Psoas muscle (tissue), 8 donors: ENCODE measurements around the gene TEKT5. TPM values are rescaled to one million over a fixed set of nuclear protein-coding genes. Genes with fewer than 3 reads are reported as not detected.

Experiments used
- ATAC-seq, 4 donors: fragments of 200-7000 bp; cut with Tn5 transposase; one replicate each; pipeline ENCODE4 v1.9.1; 2020; ENCODE audit warnings: moderate library complexity in 3 of 4, mild to moderate bottlenecking in 2 of 4
- DNase-seq, 2 donors: peaks; one replicate each; pipeline ENCODE4 v3.0.0-alpha.2; 2020
- H3K27ac ChIP-seq: fragments of 200-600 bp; one replicate; pipeline ENCODE4 v1.8.0; 2022
- H3K27me3 ChIP-seq, 3 donors: fragments of 200-600 bp in 1 of 3; one replicate each; pipeline versions ENCODE4 v1.6.1 to v1.8.0; 2013 to 2022; ENCODE audit warnings: low read length in 2 of 3, mild to moderate bottlenecking in 2 of 3, moderate library complexity in 1 of 3; ENCODE audit not compliant: insufficient read depth in 3 of 3
- H3K36me3 ChIP-seq, 2 donors: fragments of 200-600 bp in 1 of 2; one replicate each; pipeline versions ENCODE4 v1.6.1 to v1.8.0; 2013 to 2022; ENCODE audit warnings: low read depth in 1 of 2, mild to moderate bottlenecking in 1 of 2, moderate library complexity in 1 of 2; ENCODE audit not compliant: insufficient read depth in 1 of 2
- H3K4me1 ChIP-seq: fragments of 200-600 bp; one replicate; pipeline ENCODE4 v1.8.0; 2022
- H3K4me3 ChIP-seq: fragments of 200-600 bp; one replicate; pipeline ENCODE4 v1.8.0; 2022; ENCODE audit warnings: mild to moderate bottlenecking
- H3K9me3 ChIP-seq: fragments of 200-600 bp; one replicate; pipeline ENCODE4 v1.8.0; 2022
- WGBS, 3 donors: extraction: QIAGEN DNeasy Blood & Tissue Kit; methylation state at CpG; one replicate each; pipeline versions ENCODE4 v1.1.6 to v1.1.7; 2013; 5-methylcytosine and 5-hydroxymethylcytosine counted together
- intact Hi-C, 2 donors: fragments of 100-400 bp; cut with DNase I; formaldehyde crosslinking; loops; one replicate each; pipeline versions ENCODE4 v1.11.0 to v1.14.2; 2022
- polyA plus RNA-seq, 3 donors: library from polyadenylated mRNA; stranded (reverse); fragments of 200-250 nt; gene quantifications; one replicate each; pipeline ENCODE4 v1.2.3, GENCODE V29; 2013
- total RNA-seq, 4 donors: library from RNA; stranded (reverse); fragmentation: NEBNext Ultra II Directional in 2 of 4; extraction: Animal tissue kit (Norgen Biotek cat#: 25700) in 2 of 4; gene quantifications; one replicate each; pipeline versions ENCODE4 v1.2.1 to v1.2.4, GENCODE V29; 2021 to 2023
- TF ChIP-seq, protein P1 (sequence below): fragments of 200-600 bp; IDR thresholded peaks from one replicate; pipeline ENCODE4 v1.8.0; 2022; ENCODE audit warnings: antibody characterized with exemption
- donor health status: healthy with polysubstance abuse.
- donor health status: DM: no; HTN: no; CAD: no; lungs with moderate emphysema.
- donor health status: Bipolar disorder and iron deficiency.
- donor health status: healthy.
- donor health status: DM: yes; HTN: yes; CAD: no.
- donor health status: DM: no; HTN: no; CAD: no.
- donor health status: DM: no; HTN: no; CAD: no.
- donor health status: DM: yes; HTN: yes; CAD: no.

TEKT5 gene
- total and polyA plus RNA-seq, 7 donors: not detected

DNA sequence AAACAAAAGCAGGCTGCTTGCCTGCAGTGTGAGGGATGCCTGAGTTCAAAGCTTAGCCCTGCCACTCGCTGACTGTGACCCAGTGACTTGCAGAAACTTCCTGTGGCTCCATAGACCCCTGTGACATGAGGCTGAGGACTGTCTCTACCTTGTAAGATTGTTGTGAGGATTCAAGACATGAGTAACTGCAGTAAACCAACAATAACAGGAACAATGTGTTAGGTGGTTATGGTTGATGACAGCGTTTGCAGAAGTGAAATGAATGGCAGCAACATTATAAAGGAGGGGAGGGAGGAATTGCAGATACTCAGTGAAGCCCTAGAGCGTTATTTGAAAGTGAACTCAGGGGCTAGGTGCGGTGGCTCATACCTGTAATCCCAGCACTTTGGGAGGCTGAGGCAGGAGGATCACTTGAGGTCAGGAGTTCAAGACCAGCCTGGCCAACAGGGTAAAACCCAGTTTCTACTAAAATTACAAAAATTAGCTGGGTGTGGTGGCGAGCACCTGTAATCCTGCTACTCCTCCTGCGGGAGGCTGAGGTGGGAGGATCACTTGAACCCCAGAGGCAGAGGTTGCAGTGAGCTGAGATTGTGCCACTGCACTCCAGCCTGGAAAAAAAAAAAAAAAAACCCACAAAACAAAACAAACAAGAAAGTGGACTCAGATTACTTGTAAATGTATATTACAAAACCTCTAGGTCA is 80.8 kb downstream of the TEKT5 start:
- ATAC-seq (no peak), DNase-seq (no peak)
- Histone ChIP-seq H3K27me3 (no peaks in the 10 kb centered on the region), H3K36me3 (no peaks in the 10 kb centered on the region), H3K9me3 (no peaks in the 10 kb centered on the region), H3K4me3 (no peak overlapping the region), H3K27ac (no peak overlapping the region), H3K4me1 (no peaks in the 10 kb centered on the region)
- 78 to 90% (median 85%) methylated on average over 6 of the region's 6 CpGs for WGBS, 3 donors
- TF ChIP-seq, protein P1, sequence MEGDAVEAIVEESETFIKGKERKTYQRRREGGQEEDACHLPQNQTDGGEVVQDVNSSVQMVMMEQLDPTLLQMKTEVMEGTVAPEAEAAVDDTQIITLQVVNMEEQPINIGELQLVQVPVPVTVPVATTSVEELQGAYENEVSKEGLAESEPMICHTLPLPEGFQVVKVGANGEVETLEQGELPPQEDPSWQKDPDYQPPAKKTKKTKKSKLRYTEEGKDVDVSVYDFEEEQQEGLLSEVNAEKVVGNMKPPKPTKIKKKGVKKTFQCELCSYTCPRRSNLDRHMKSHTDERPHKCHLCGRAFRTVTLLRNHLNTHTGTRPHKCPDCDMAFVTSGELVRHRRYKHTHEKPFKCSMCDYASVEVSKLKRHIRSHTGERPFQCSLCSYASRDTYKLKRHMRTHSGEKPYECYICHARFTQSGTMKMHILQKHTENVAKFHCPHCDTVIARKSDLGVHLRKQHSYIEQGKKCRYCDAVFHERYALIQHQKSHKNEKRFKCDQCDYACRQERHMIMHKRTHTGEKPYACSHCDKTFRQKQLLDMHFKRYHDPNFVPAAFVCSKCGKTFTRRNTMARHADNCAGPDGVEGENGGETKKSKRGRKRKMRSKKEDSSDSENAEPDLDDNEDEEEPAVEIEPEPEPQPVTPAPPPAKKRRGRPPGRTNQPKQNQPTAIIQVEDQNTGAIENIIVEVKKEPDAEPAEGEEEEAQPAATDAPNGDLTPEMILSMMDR: no peak
- intact Hi-C loops: no loop called here

DNA sequence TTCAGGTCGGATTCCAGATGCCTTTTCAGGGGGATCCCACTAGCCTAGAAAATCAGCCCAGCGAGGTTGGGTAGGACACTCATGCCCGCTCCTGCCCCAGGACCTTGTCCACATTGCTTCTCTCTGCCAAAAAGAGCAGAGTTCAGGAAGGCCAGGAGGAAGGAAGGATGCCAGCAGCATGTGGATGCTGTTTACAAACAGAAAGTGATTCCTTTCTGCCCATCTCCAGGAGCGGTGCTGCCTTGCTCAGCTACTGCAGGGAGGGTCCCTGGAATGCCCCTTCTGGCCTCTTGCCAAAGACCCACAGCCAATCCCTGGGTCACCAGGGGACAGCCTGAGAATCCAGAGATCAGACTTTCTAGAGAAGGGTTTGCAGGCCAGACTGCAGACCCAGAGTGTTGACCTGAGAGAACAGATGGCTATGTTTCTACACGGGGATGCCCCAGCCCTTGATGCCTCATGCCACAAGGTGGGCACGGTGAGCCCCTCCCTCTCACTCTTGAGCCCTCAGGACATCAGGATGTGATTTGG is 82.0 kb downstream of the TEKT5 start:
- TF ChIP-seq, protein P1: no peak
- H3K9me3 ChIP-seq: no peaks in the 10 kb centered on the region
- 40 to 57% (median 51%) methylated on average over 6 of the region's 6 CpGs for WGBS, 3 donors
- H3K4me3 ChIP-seq: no peak overlapping the region
- no peaks in the 10 kb centered on the region for H3K36me3 ChIP-seq
- H3K4me1 ChIP-seq: no peaks in the 10 kb centered on the region
- no peak overlapping the region for H3K27ac ChIP-seq
- intact Hi-C loops: no loop called here
- DNase-seq (no peak), ATAC-seq (no peak)
- no peaks in the 10 kb centered on the region for H3K27me3 ChIP-seq

DNA sequence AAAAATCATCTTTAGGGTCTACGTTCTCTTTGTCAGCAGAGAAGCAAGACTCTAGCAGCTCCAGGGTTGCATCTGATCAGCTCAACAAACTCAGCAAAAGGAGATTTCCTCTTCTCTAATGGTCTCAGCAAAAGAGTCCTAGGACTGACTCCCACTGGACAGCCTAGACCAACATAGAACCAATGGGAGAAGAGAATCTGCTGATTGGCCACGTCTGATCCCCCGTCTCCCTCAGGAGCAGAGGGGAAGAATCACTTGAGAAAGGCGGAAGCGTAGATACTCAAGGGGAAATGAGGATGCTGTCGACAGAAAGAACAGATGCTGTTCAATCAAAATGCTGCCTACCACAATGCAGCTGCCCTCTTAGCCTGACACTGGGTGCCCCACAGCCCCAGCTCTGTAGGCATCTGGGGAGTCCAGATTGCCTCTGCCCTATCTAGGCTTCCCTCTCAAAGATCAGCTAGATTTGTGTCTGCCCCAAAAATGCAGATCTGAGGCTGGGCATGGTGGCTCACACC is 82.8 kb downstream of the TEKT5 start:
- Histone ChIP-seq H3K36me3 (no peaks in the 10 kb centered on the region), H3K4me3 (no peak overlapping the region), H3K27me3 (no peaks in the 10 kb centered on the region), H3K4me1 (no peaks in the 10 kb centered on the region), H3K9me3 (no peaks in the 10 kb centered on the region), H3K27ac (no peak overlapping the region)
- intact Hi-C loops: no loop called here
- no peak for DNase-seq
- no peak for ATAC-seq
- TF ChIP-seq, protein P1: no peak
- WGBS, 3 donors: 73 to 79% (median 77%) methylated on average over 6 of the region's 6 CpGs

DNA sequence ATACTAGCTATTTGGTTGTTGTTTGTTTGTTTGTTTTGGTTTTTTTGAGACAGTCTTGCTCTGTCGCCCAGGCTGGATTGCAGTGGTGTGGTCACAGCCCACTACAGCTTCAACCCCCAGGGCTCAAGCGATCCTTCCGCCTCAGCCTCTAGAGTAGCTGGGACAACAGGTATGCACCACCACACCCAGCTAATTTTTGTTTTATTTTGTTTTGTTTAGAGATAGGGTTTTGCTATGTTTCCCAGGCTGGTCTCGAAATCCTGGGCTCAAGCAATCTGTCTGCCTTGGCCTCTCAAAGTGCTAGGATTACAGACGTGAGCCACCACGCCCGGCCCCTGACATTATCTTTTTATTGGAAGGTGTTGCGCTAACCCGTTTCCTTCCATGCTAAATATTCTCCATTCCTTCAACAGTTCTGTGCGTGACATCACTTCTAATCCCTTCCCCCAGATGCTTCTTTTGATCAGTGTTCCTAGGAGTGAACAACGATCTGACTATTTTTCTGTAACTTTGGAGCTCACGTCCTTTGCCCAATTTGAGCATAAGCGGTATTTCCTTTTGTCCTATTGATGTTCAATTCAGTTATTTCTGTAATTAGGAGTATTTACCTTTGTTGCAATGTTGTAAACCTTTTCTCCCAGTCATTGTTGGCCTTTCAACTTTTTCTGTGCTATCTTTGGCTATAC is 84.1 kb downstream of the TEKT5 start:
- Histone ChIP-seq H3K27me3 (no peaks in the 10 kb centered on the region), H3K36me3 (no peaks in the 10 kb centered on the region), H3K4me3 (no peak overlapping the region), H3K27ac (no peak overlapping the region), H3K4me1 (no peaks in the 10 kb centered on the region), H3K9me3 (no peaks in the 10 kb centered on the region)
- no peak for ATAC-seq
- DNase-seq: no peak
- WGBS, 3 donors: 83 to 89% (median 84%) methylated on average over 13 of the region's 13 CpGs
- intact Hi-C loops: no loop called here
- TF ChIP-seq, protein P1: no peak
